HG03432 (cell line): ENCODE results near the gene CPNE4.

ENCODE experiments used
- ATAC-seq: cut with Tn5 transposase; IDR thresholded peaks from one replicate; pipeline ENCODE4 v1.9.1; 2021; ENCODE audit warnings: mild to moderate bottlenecking, moderate library complexity; ENCODE audit not compliant: unreplicated experiment

Gene CPNE4

DNA sequence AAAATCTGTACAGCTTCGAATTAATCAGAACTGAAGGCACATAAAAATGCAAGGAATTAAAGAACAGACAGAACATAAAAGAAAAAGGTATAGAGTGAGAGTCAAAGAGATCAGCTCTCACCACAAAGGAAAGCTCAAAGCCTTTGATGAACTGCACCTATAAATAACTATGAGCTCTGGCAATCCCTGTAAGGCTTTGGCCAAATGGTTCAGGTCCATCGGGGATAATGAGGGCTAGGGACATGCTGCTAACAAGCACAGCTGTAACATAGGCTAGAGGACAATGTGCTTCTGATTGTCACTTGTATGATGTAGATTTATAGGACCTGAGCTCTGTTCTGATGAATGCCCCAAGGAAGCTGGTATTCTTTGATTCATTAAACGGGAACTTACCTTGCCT lies 418.1 kb downstream of the CPNE4 start:
- ATAC-seq: no peak

DNA sequence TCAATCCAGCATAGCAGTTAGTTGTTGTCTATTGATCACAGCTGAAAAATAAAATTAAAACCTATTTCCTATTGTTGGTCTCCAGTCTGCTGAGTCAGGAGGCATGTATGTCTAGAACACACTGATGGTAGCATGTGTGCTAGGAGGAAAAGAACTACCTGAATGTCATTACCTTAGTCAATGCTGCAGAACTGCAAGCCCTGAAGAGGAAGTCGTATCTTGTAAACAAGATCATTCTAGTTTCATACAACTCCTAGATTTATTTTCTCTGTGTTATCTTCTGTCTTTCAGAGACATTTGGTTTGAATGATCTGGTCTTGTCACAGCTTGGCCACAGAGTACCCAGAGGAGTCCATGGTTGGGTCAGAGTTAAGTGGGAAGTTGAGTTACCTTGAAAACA lies 422.1 kb downstream of the CPNE4 start:
- ATAC-seq: no peak

DNA sequence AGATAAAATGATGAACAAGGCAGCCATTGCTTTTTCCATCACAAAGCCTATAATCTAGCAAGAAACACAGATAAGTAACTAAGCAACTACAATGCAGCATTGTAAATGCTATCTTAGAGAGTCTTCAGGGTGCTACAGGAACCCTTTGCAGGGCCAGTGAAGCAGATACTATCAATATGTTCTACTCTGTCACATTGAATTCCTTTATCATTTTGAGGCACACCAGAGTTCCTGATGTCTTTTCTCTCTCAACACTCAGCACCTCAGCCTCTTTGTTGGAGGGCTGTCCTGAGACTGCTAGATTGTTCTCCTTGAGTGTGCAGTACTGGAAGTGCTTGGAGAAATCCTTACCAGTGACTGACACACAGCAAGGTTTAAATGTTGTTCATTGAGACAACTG lies 424.6 kb downstream of the CPNE4 start:
- no peak for ATAC-seq

DNA sequence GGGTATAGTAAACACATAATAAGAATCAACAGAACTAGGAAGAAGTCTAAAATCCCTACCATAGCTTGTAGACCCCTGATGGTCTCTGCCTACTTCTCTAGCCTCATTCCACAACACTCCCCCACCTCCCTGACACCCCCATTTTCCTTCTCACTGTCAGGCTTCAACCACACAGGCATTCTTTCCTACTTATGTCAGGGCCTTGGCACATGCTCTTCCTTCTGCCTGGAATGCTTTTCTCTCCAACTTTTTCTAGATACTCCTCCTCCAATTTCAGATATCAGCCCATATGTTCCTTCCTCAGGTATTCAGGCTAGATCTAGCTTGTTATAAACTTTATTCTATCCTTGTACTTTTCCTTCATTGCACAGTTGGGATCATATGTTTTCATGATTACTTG lies 426.1 kb downstream of the CPNE4 start:
- no peak for ATAC-seq

DNA sequence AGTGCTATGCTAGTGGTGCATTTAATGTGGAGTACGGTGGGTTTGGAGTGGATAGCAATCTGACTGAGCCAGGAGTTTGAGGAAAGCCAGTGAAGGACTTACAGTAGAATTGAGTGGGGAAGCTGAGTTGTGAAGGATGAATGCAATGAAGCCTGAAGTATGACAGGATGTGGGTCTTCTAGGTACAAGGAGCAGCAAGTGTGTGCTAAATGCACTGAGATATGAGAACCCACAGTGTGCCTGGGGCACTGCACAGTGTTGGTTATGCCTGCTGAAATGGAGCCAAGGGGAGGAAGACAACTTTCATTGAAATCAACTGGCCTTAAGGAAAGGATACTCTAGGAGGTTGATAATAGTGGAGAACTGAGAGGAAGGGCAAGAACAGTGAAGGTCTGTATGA lies 426.5 kb downstream of the CPNE4 start:
- peak; percentile 64 for ATAC-seq

DNA sequence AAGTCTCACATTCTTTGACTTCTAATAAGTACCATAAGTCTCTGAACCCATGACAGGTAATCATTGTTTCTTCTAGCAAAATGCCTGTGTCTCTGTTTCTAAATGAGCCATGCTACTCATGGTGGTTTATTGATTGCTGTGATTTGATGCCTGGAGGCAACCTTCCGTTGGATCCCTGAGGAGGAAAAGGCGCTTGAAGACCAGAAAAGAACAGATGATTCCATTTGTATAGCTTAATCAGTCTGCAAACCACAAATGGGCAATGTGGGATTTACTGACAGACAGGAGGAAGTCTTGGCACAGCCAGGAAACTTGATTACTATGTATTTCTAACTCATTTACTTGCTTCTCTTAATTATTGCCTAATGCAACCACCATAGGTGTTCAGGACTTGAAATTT lies 428.9 kb downstream of the CPNE4 start:
- ATAC-seq: no peak

DNA sequence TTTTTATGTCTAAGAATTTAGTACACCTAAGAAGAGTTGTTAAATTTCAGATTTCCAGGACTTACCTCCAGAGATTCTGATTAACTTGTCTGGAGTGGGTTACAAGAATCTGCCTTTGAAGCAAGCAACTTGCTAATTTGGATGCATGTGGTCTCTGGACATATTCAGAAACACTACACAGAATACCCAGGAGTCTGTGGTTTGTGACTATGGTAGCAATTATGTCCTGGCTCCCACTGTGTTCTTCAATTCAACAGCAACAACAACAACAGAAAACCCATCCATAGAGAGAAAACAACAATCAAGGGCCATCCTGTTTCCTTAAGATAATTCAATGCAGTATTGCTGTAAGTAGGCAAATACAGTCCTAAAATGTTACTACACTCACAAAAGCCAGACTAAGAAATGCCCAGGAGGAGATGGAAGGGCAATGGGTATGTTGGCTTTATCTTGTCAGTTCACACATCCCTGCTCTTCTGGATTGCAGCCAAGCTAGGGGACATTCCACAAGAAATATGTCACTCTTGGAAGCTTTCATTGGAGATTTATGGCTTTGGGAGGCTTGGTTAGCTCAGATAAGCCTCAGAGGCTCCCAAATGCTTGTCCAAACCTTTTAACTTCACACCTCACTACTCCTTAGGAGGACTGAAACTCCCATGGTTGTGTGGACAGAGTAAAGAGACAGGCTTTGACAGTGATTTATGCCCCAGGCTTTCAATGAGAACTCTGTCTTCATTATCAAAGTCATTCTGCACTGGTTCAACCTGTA lies 432.6 kb downstream of the CPNE4 start:
- ATAC-seq: no peak

DNA sequence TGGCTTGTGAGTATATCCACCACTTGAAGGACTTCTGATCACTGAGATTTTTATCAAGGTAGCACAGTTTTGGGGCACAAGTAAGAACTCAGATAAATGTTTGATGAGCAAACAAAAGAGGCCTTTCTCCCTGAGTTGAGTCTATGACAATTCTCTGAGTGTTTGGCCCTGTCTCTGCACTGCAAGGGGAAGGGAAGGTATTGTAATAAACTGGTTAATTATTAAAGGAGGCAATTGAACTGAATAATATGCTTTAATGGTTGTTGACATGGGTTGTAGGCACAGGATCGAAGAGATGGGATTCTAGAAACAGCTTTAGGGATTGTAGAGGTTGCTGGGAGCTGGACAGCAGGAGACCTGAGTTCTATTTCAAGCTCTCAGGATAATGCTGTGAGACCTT lies 437.0 kb downstream of the CPNE4 start:
- no peak for ATAC-seq

DNA sequence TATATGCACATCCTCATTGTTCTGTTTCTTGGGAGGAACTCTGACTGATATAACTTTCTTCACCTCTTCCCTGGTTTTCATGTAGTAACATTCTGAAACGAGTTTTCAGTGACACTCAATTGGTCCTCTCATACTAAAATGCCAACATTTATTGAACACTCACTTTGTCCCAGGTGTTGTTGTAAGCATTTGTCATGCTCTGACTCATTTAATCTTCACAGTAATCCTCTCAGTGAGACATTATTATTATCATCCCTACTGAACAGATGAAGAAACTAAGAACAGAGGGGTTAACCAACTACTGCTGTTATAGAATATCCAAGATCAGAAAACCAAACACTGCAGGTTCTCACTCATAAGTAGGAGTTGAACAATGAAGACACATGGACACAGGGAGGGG lies 437.9 kb downstream of the CPNE4 start:
- no peak for ATAC-seq

DNA sequence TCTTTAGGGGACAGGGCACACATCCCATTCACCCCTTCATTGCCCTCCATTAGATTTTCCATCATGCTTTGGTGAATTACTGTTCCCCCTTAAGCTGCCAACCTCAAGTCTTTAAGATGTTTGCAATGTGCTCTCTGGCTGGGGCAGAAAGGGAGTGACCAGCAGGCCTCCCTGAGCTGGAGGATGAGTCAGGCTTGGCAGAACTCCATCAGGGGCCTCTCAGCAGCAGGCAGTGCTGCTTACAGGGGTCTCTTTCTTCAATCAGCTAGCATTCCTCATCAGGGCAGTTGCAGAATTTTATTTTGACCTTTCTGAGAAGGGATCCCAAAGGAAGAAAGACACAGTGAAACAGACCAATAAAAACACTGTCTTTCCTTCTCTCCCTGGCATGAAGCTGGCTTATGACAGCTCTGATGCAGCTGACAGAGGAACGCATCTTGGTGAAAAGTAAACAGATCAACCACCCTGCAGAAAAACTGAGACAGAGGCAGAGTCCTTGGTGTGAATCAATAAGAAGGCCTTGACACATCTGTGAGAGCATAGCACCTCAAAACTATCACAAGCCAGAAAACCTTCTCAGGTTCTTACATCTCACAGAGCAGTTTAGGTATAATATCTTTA lies 443.3 kb downstream of the CPNE4 start:
- ATAC-seq: no peak

DNA sequence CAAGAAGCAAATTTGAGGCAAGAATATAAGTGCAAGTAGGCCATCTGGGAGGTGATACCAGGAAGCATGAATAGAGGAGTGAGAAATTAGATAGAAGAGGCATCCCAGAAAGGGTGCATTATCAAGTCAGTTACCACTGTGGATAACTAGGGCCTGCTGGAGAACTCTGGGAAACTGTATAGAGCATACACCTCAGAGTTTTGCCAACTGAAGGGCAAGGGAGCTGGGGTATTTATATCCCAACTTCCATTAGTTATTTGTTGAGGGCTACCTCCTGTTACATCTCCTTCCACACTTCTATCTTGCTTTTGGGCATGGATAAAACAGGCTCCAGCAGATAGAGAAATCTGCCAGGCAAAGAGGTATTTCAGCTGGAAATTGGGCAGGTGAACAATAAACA lies 448.5 kb downstream of the CPNE4 start:
- ATAC-seq: no peak

DNA sequence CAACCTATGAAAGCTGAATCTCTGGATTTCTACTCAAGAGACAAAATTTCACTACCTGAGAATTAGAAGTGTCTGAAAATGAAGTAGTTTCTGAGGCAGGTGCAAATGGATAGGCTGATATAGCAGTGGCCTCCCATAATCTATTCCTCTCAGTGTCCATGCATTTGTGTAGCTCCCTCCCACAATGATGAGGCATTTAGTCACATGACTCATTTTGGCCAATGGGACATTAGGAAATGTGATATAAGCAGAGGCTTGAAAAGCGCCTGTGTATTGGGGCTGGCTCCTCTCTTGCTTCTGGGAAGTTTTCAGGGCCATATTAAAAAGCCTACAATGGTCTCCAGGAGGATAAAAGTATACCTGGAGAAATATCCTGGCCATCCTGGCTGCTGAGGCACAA lies 452.4 kb downstream of the CPNE4 start:
- ATAC-seq: no peak

DNA sequence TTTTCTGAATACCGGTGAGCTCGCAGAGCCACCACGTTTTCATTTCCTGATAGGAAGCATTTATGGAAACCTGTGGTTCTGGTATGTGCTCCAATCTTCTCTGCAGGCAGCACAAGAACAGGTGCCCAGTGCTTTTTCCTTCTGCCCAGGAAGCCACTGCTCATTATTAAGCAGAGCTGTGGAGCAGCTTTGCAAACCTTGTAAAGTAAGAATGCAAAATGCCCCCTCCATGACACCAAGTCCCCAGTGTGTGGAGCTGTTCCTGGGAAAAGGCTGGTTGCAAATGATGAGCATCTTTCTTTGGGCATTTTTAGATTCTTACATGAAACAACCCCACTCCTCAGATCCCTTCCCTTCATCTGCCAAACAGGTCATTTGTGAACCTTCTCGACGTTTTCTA lies 466.4 kb downstream of the CPNE4 start:
- ATAC-seq: no peak

DNA sequence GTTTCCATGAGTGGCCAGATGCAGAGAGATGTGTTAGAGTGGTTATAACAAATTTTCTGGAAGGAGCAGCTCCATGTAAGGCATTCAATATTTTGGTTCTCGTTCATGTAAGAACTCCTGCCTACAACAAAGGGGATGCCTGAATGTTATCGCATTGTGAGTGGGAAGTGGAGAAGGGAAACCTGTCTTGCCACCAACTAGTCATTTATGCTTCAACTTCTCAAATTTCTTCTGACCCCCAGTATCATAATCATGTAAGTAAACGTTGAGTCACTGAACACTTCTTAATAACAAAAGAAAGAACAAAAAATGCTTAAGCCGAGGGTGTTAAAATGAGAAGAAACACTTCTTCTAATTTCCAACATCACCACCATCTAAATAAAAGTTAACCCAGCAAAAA lies 470.0 kb downstream of the CPNE4 start:
- ATAC-seq: no peak

DNA sequence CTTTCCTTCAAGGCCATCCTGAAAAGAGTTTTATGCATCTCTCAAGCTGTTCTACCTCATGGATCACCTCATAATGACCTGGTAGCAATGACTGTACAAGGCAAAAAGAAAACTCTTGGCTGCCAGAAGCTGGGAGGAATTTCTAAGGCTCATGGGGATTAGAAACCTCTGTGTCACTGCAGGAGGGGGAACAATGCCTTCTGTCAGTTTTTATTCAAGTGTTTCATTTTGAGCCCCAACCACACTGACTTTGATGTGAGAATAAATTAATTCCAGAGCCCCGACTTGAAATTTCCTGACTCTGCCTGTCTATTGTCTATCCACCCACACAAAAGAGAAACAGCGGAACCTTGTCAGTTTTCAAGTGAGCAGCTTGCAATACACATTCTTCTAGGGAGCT lies 473.3 kb downstream of the CPNE4 start:
- ATAC-seq: no peak

DNA sequence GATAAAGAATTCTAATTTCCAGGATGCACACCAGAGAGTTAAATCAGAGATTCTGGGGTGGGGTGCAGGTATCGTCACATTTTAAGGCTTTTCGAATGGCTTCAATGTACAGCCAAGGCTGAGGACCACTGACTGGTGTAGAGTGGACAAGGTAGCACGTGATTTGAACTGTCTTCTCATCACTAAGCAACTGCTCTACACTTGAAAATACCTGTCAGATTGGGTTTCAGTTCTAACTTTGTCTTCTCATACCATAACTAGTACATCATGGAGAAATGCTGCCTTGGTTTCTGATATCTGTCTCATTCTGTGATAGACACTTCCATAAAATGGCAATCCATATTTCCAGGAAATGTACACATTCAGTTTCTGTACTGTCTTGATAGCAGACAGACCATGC lies 474.0 kb downstream of the CPNE4 start:
- no peak for ATAC-seq

DNA sequence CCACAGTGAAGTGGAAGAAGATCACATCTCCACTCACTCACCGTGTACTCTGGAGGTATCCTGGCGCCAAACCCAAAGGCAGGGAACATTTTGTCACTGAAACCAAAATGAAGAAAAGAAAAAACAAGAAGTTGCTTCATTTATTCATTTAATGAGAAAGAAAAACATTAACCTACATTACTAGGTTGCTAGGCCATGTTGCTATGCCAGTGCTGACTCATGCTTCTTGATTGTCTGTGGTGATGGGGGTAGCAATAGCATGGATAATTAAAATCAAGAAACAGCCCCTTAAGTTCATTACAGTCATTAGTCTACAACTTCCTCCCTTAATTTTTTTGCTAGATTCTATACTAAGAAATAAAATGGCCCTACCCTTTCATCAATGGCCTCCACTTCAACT lies 479.4 kb downstream of the CPNE4 start:
- ATAC-seq: no peak

DNA sequence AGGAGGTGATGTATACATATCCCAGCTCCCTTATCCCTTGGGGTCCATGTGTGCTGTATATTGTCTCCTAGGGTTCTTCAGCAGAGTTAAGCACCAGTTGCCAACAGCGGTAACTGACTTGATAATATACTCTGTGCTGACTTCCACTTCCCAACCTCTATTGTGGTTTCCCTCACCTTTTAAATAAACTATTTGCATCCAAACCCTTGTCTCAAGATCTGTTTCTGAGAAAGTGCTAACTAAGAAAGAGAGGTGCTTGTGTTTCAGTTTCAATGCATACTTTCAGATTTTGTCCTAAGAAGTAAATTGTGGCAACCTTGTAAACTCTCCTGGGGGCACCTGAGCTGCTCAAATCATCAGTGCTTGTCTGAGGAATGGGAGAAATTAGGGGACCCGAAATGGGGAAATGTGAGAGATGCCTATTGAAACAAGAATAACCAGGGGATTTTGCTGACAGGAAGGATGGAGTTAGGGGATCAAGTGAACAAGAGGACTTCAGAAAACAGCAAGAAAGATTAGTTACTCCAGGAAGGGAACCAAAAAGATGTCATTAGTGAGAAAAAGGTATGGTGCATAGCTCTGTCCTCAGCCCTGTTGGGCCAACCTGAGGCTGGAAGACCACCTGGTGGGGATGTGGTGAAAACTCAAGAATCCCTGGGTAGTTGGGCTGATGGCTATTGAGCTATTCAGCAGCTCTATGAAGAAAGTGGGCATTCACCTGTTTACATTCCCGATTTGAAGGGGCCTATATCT lies 481.1 kb downstream of the CPNE4 start:
- ATAC-seq: peak; percentile 98

DNA sequence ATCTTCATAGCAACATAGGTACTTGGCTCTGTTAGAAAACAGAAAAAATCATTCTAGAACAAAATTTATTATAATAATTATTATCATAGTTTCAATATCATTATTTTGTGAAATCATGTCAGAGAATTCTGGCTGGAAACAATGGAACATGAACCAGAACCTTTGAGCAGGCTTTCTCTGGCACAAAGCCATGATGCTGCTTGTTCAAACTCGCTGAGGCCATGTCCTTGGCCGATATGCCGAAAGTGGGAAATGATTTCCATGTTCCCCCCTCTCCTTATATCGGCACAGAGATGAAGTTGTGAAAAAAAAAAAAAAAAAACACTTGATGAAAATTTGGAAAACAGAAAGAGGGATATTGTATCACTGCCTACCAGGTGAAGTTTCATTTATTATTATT lies 483.1 kb downstream of the CPNE4 start:
- ATAC-seq: no peak

DNA sequence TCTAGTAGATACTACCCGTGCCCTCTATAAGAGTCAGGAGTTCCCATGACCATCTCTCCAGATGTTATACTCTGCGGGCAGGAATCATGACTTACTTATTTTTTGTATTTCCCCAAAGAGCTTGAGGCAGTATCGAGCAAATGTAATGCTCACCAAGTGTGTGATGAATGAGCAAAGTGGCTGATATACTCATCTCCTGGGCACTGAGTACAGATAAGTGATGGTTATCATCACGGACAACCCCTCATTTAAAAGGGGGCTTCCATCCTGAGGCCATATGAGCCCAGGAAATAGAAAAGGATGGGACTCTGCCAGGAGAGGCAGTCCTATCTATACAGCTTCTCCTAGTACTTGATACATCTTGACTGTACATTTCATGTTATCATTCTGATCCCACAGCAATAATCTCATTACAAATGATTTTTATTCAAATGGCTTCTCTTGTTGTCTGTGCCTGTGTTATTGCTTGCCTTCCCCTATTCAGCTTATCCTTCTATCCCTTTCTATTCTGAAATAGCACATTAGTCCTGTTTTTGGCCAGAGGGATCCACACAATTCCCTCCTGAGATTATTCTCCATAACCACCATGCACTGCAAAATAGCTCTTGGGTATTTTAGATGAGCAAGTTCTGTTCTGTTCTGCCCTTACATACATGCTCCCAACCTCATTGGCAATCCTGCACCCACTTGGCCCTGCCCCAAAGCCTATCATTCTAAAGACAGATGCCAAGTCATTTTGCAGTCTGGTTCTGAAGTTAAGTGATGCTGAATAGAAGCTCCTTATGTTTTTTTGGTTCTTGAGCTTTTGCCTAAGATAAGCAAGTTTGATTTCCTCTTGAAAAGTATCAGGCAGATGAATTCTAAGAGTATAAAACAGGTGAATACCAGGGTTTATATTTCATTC lies 484.0 kb downstream of the CPNE4 start:
- no peak for ATAC-seq

DNA sequence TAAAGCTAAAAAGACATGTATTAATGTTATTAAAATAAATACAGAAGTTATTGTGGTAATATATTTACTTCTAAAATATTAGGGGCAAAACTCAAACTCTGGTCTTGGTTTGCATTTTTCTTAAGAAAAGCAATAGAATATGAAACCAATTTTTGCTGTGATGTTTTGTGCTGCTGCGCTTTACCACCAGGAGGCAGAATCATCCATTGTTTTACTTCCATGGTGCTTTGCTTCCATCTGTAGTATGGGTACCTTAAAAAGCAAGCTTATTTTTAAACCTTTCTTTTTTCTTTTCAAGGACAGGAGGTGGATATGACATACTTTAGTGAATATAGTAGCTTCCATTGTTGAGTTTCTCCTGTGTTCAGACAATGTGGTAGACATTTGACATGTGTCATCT lies 485.5 kb downstream of the CPNE4 start:
- no peak for ATAC-seq
